GM21526 (cell line): ENCODE results near the gene LSM12.
"Not testable (repeated sequence)": the region's sequence is repeated elsewhere in the genome, so short reads cannot be mapped to it uniquely, and the experiment has no call there.

Experiments
- ATAC-seq: cut with Tn5 transposase; IDR thresholded peaks from one replicate; pipeline ENCODE4 v1.9.1; 2021; ENCODE audit warnings: moderate library complexity; ENCODE audit not compliant: unreplicated experiment, low FRiP score

Gene LSM12

GRCh38 chr17:44066204-44066930 lies at the start of gene LSM12:
LSM12 (minus strand) TSS chr17:44066671; CDS start chr17:44066587, 84 bp downstream.
- peak; percentile 51 for ATAC-seq

DNA sequence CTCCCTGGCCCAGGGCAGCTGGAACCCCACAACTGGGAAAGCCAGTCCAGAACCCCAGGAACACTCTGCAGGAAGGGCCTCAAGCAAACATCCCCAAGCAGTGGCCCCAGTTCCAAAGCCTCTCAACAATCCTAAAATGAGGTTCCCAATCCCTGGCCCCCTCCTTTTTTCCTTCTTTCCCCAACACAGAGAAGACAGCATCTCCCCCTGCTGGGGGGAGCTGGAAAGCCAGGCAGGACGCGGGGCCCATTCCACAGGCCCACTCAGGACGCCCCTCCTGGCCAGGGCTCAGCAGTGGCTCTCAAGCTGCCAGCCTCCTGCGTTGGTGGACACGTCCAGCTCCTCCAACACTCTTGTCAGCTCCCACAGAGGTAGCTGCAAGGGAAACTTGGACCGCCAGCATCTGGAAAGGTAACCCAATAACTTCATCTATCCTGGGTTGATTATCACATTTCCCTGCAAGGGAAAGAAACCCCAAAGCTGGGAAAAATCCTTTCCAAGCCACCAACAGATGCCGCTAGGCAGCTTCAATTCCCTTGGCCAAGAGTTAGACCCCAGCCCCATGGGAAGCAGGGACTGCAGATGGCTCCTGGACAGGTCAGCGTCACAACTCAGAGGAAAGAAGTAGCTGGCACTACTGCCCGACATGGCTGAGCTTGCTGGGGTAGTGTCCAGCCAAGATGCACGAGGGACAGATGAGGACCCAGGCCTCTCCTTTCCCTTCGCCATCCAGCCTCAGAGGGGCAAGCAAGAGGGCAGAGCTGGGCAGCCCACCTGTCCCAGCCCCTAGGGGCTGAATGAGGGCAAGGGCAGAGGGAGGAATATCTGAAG lies 49.3 kb upstream of the LSM12 start:
- no peak for ATAC-seq

- no peak for ATAC-seq
Observed at GRCh38 chr17:44113868-44114840, 47.7 kb upstream of the LSM12 start.

GRCh38 chr17:44113382-44113781 lies 46.9 kb upstream of the LSM12 start:
- no peak for ATAC-seq

DNA sequence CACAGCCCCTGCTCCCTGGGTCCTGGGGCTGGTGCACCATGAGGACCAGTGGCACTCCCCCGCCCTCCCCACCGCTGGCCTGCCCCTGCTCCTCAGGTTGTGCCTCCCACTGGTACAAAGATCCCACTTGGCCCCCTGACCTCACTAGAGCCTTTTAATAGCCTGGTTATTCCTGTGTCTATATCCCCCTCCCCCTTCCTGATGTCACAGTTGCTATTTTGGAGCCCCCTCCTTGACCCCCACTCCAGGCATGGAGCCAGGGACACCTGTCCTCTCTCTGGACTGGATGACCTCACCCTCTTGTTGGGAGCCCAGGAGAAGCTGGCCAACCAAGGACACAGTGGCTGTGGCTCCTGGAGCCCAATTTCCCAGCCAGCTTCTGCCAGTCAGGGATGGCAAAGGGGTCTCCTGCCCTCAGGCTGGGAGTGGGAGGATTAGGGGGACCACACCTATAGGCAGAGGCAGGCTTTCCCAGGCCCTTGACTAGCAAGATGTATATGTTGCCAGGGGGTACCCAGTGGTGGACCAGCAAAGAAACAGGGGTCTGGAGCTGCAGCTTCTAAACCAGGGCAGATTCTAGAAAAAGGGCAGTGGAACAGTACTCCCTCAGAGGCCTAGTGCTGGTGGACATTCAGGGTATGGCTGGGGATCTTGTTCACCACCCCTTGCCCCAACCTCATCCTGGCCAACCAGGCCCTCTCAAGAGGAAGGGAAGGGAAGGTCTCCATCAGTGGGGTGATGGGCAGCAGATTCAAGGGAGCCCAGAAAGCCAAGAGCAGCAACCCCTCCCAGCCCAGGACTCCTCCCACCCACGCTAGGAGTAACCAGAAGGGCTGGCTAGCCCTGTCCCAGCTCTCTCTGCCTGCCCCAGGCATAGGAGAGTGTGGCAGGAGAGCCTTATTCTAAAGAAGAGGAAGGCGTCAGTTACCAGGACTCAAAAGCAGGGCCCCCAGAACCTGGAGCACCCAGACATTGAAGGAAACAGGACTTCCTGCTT lies 46.1 kb upstream of the LSM12 start:
- no peak for ATAC-seq

DNA sequence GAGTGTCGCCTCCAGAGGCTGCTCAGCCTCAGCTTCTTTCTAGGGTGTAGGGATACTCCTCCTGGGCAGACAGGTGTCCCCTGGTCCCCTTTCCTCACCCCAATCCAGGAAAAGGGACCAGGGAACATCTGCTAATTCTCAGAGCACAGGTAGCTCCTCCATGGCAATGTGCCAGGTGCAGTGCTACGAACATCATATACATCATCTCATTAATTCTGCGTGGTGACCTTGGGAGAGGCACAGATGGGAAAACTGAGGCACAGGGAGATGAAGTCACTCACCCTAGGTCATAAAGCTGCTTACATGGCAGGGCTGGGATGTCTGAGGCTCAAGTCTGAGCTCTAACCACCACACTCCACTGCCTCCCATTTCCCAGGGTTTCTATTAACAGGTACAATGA lies 45.3 kb upstream of the LSM12 start:
- ATAC-seq, result no peak

- ATAC-seq, result no peak
Observed at GRCh38 chr17:44110823-44111633, 44.6 kb upstream of the LSM12 start.

GRCh38 chr17:44110011-44110686 lies 43.7 kb upstream of the LSM12 start:
- ATAC-seq, result no peak

DNA sequence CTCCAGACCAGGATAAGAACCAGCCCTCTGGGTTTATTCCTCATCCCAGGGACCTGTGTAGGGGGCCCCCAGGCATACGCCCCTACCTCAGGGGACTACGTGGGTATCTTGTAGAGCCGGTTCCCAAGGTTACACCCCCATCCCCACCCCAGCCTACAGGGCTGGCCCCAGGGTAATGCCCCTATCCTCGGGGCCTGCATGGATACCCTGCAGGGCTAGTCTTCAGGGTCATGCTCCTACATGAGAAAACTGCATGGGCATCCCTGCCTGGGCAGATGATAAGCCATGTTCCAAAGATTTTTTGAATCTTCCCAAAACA lies 42.8 kb upstream of the LSM12 start:
- ATAC-seq, result no peak

DNA sequence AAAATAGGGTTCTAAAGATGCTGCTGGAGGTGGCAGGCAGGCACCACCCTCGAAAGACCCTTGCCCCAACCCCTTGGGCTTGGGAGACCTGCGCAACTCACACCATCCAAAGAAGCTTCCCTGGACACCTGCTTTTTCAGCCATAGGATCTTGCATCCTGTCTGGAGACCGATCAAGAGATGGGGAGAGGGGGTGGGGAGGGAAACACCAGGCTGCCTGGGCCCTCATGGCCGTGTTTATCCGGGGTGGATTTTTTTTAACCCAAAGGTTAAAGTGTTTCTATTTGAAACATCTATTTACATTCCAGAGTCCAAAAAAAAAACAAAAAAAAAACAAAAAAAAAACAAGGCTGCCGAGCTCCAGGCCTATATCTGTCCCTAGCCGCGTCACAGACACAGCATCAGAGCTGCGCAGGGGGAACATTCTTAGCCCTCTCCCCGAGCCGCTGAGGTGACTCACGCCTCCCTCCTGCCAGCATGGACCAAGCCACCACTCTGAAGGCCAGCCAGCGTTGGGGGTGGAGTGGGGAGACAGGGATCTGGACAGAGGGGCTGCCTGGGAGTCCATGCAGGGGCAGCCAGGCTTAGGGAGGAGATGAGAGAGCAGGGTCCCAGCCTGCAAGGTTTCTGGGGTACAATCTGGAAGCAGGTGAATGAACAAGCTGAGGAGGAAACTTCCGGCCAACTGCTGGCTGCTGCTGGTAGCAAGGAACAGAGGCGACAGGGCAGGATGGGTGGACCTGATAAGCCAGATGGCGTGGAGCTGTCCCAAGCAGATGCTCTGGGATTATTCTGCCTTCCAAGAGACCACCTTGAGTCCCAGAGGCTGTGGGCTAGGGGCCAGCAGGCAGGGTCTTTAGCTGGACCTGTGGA lies 42.2 kb upstream of the LSM12 start:
- no peak for ATAC-seq

GRCh38 chr17:44106801-44107200 lies 40.3 kb upstream of the LSM12 start:
- ATAC-seq, result no peak

GRCh38 chr17:44105941-44106340 lies 39.5 kb upstream of the LSM12 start:
- ATAC-seq, result no peak

- ATAC-seq, result no peak
Observed at GRCh38 chr17:44105483-44105882, 39.0 kb upstream of the LSM12 start.

DNA sequence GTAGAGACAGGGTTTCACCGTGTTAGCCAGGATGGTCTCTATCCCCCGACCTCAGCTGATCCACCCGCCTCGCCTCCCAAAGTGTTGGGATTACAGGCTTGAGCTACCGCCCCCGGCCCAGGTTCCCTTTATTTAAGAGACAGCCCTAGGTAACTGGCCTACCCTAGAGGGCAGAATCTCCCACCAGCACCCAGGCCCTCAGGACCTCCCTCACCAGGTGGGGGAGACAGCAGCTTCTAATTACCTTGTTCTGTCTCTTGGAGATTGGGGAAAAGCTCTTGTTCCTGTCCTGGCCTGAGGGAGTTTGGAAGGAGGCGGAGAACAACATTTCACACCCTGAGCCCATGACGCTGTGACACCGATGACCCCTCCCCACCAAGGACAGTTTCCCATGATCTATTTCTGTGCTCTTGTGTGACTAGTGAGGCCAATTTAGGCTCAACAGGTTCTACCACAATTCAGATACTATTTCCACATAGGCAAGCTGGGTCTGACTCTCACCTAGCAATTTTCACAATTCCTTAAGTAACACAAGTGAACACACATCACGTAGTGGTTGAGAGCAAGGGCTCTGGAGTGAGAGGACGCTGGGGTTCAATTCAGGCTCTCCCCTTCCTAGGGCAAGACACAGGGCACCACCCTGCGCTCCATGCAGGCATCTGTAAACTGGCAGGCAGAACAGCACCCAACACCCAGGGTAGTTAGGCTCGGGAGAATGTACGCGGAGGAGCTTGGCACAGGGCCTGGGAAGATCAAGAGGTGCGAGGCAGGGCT lies 36.6 kb upstream of the LSM12 start:
- ATAC-seq, result no peak

DNA sequence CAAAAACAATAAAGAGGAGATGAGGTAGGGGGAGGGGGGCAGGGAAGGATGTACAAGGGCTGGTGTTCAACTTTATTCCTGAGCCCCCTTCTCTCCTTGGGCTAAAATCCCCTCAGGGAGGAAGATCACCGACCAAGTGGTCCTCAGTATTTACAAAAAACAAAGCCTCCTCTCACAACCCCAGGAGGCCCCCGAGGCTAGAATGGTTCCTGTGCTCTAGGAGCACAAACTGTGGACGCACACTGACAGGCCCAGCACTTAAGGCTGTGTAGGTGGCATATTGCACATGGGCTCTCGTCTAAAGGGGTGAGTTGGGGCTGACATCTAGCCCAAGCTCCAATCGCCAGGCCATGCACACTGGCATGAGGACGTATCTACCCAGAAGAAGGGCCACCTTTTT lies 35.4 kb upstream of the LSM12 start:
- not testable (repeated sequence) for ATAC-seq

DNA sequence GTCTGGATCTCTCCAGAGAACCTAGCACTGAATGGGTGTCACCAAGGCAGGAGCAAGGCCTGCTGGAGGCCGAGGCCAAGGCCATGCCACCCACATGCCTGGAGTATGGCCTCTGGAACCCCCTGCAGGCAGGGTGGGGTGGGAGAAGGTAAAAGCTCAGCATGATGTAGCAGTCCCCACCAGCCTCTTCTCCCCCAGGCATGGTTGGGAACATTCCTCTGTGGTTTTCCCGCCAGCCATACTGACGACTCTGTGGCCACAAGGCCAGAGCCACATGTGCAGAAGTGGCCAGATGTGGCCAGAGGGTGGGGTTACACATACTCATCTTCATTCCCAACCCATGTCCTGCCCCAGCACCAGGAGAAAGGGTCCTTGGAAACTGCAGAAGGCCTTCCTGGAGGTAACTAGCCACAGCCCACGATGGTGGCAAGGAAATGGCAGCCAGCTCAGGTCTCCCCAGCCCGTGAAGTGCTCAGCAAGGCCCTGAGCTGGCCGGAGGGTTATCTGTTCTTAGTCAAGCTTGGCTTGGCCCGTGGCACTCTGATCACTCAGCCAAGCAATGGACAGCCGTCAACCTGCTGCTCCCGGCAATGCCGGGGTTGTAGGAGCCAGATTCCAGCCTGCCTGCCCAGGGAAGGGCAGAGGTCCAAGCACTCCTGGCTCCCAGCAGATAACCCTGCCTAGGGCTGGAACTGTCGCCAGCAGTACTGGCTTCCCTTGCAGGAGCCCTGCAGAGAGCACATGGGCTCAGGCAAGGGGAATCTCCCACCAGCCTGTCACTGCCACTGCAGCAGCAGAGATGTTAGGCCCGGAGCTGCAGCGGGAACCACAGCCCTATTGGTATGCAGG lies 30.9 kb upstream of the LSM12 start:
- ATAC-seq, result no peak
